PC-3 (cell line): ENCODE results near the gene SPATA33. TPM values are rescaled to one million over a fixed set of nuclear protein-coding genes. Genes with fewer than 3 reads are reported as not detected.

Experiments used
- ATAC-seq: fragments of 200-7000 bp; cut with Tn5 transposase; 2 replicates; pipeline ENCODE4 v1.9.1; 2020; ENCODE audit warnings: mild to moderate bottlenecking, moderate library complexity
- BruUV-seq: library from RNA; stranded (reverse); fragments of 400-500 nt; replicated peaks from 2 replicates; lab custom pipeline; 2021; lab: Mats Ljungman, UMichigan
- CTCF ChIA-PET: fragments of 300-600 bp; sonication (Branson Sonifier 250); formaldehyde crosslinking; loops from one replicate; lab custom pipeline; 2022; ENCODE audit warnings: antibody characterized with exemption; lab: Charles Lee
- POLR2A ChIA-PET: fragments of 300-600 bp; sonication (Branson Sonifier 250); formaldehyde crosslinking; loops from one replicate; lab custom pipeline; 2022; ENCODE audit warnings: antibody characterized with exemption; ENCODE audit not compliant: unreplicated experiment; lab: Charles Lee
- DNase-seq: peaks from one replicate; pipeline ENCODE4 v3.0.0-alpha.2; 2015
- H2AFZ ChIP-seq: fragments of 300-600 bp; sonication (generic); 2 replicates; pipeline ENCODE4 v1.6.0; 2016; ENCODE audit warnings: antibody characterized with exemption, low read length
- H3F3A ChIP-seq: fragments of 300-600 bp; sonication (generic); one replicate; pipeline ENCODE4 v1.6.0; 2017; ENCODE audit warnings: antibody characterized with exemption, low read length, control low read depth, mild to moderate bottlenecking; ENCODE audit not compliant: unreplicated experiment
- H3K27ac ChIP-seq: fragments of 300-600 bp; sonication (generic); 2 replicates; pipeline ENCODE4 v1.5.1; 2016; ENCODE audit warnings: mild to moderate bottlenecking, low read length
- H3K27me3 ChIP-seq: fragments of 300-600 bp; sonication (generic); 2 replicates; pipeline ENCODE4 v1.6.1; 2016; ENCODE audit warnings: low read length, mixed read lengths
- H3K36me3 ChIP-seq: fragments of 300-600 bp; sonication (generic); 2 replicates; pipeline ENCODE4 v1.6.1; 2016; ENCODE audit warnings: low read depth, mixed run types, low read length, mixed read lengths
- H3K4me1 ChIP-seq: fragments of 300-600 bp; sonication (generic); 2 replicates; pipeline ENCODE4 v1.5.1; 2016; ENCODE audit warnings: low read length; ENCODE audit not compliant: insufficient read depth
- H3K4me2 ChIP-seq: fragments of 300-600 bp; sonication (generic); 2 replicates; pipeline ENCODE4 v1.6.0; 2016; ENCODE audit warnings: low read length
- H3K4me3 ChIP-seq: fragments of 300-600 bp; sonication (generic); 2 replicates; pipeline ENCODE4 v1.5.1; 2016; ENCODE audit warnings: mild to moderate bottlenecking, low read length, mixed read lengths
- H3K79me2 ChIP-seq: fragments of 300-600 bp; sonication (generic); 2 replicates; pipeline ENCODE4 v1.6.1; 2017; ENCODE audit warnings: low read length, mixed read lengths
- H3K9ac ChIP-seq: fragments of 300-600 bp; sonication (generic); 2 replicates; pipeline ENCODE4 v1.6.0; 2016; ENCODE audit warnings: mild to moderate bottlenecking, low read length
- H3K9me2 ChIP-seq: fragments of 300-600 bp; sonication (generic); replicated peaks from 2 replicates; pipeline ENCODE4 v1.6.1; 2016; ENCODE audit warnings: mixed run types, low read length, mixed read lengths
- H3K9me3 ChIP-seq: fragments of 300-600 bp; sonication (generic); 2 replicates; pipeline ENCODE4 v1.6.1; 2016; ENCODE audit warnings: low read length, mixed read lengths
- H4K20me1 ChIP-seq: fragments of 300-600 bp; sonication (generic); 2 replicates; pipeline ENCODE4 v1.6.1; 2016; ENCODE audit warnings: low read length, mixed read lengths
- EZH2 ChIP-seq: fragments of 300-600 bp; sonication (generic); IDR thresholded peaks from one replicate; pipeline ENCODE4 v1.6.1; 2017; ENCODE audit warnings: antibody characterized with exemption, mild to moderate bottlenecking, low read length; ENCODE audit not compliant: unreplicated experiment
- EZH2phosphoT487 ChIP-seq: fragments of 300-600 bp; sonication (generic); IDR thresholded peaks from 2 replicates; pipeline ENCODE4 v1.6.1; 2018; ENCODE audit warnings: mild to moderate bottlenecking, antibody characterized with exemption, low read length, borderline replicate concordance
- intact Hi-C: fragments of 100-400 bp; cut with micrococcal nuclease; formaldehyde crosslinking; loops from 2 replicates; pipeline ENCODE4 v1.9.0; 2023
- total RNA-seq: library from RNA; depleted of rRNA; stranded (reverse); fragments of >200 nt; gene quantifications from 2 replicates; pipeline ENCODE4 v1.2.3, GENCODE V29; 2014
- TF ChIP-seq, protein P1 (sequence below): fragments of 300-600 bp; sonication (generic); conservative IDR thresholded peaks from 2 replicates; pipeline ENCODE4 v1.5.1; 2017; ENCODE audit warnings: antibody characterized with exemption, low read depth, mild to moderate bottlenecking, low read length

SPATA33 gene
- total RNA-seq, 1 experiment from 2014 or later, result 7.9 TPM

GRCh38 chr16:89618109-89618998, 39.3 kb upstream of the SPATA33 start:
- H3K4me2 ChIP-seq, result no peak overlapping the region
- no TSS peak for BruUV-seq
- ChIA-PET POLR2A (no interaction called here), CTCF (no interaction called here)
- no peak overlapping the region for H3K27ac ChIP-seq
- ATAC-seq, result no peak
- H3K9me2 ChIP-seq, result no peaks in the 10 kb centered on the region
- no peaks in the 10 kb centered on the region for H3F3A ChIP-seq
- H3K79me2 ChIP-seq, result no peaks in the 10 kb centered on the region
- H3K4me1 ChIP-seq, result no peaks in the 10 kb centered on the region
- no peak overlapping the region for H2AFZ ChIP-seq
- H3K9me3 ChIP-seq, result no peaks in the 10 kb centered on the region
- no peak for DNase-seq
- intact Hi-C loops, result no loop called here
- no peaks in the 10 kb centered on the region for H3K27me3 ChIP-seq
- no peaks in the 10 kb centered on the region for H3K36me3 ChIP-seq
- H3K4me3 ChIP-seq, result no peak overlapping the region
- no peaks in the 10 kb centered on the region for H4K20me1 ChIP-seq
- TF ChIP-seq EZH2phosphoT487, result no peak
- no peak for TF ChIP-seq EZH2
- H3K9ac ChIP-seq, result no peak overlapping the region

- no peaks in the 10 kb centered on the region for H3K36me3 ChIP-seq
- no peaks in the 10 kb centered on the region for H3F3A ChIP-seq
- intact Hi-C loops, result no loop called here
- no peaks in the 10 kb centered on the region for H3K4me1 ChIP-seq
- no peaks in the 10 kb centered on the region for H3K9me3 ChIP-seq
- H3K9ac ChIP-seq, result no peak overlapping the region
- no peaks in the 10 kb centered on the region for H3K79me2 ChIP-seq
- ATAC-seq (no peak), DNase-seq (no peak)
- TF ChIP-seq, protein P1, sequence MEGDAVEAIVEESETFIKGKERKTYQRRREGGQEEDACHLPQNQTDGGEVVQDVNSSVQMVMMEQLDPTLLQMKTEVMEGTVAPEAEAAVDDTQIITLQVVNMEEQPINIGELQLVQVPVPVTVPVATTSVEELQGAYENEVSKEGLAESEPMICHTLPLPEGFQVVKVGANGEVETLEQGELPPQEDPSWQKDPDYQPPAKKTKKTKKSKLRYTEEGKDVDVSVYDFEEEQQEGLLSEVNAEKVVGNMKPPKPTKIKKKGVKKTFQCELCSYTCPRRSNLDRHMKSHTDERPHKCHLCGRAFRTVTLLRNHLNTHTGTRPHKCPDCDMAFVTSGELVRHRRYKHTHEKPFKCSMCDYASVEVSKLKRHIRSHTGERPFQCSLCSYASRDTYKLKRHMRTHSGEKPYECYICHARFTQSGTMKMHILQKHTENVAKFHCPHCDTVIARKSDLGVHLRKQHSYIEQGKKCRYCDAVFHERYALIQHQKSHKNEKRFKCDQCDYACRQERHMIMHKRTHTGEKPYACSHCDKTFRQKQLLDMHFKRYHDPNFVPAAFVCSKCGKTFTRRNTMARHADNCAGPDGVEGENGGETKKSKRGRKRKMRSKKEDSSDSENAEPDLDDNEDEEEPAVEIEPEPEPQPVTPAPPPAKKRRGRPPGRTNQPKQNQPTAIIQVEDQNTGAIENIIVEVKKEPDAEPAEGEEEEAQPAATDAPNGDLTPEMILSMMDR, result no peak
- no peak for TF ChIP-seq EZH2phosphoT487
- no peak for TF ChIP-seq EZH2
- no peaks in the 10 kb centered on the region for H3K9me2 ChIP-seq
- H3K27me3 ChIP-seq, result no peaks in the 10 kb centered on the region
- CTCF ChIA-PET, result no interaction called here
- no peak overlapping the region for H2AFZ ChIP-seq
- BruUV-seq, result no TSS peak
- H4K20me1 ChIP-seq, result no peaks in the 10 kb centered on the region
- no peak overlapping the region for H3K27ac ChIP-seq
- no peak overlapping the region for H3K4me3 ChIP-seq
- no peak overlapping the region for H3K4me2 ChIP-seq
- POLR2A ChIA-PET, result no interaction called here
These were observed 37.8 kb upstream of the SPATA33 start for GRCh38 chr16:89619840-89620239.

- no peak overlapping the region for H3K27ac ChIP-seq
These were observed 37.2 kb upstream of the SPATA33 start for GRCh38 chr16:89620406-89620841.

More at GRCh38 chr16:89620406-89620841, 37.2 kb upstream of the SPATA33 start:
- Histone ChIP-seq H2AFZ (no peak overlapping the region), H3K9ac (no peak overlapping the region), H4K20me1 (no peaks in the 10 kb centered on the region), H3K9me2 (no peaks in the 10 kb centered on the region), H3K9me3 (no peaks in the 10 kb centered on the region), H3F3A (no peaks in the 10 kb centered on the region), H3K36me3 (no peaks in the 10 kb centered on the region), H3K4me2 (no peak overlapping the region), H3K4me1 (no peaks in the 10 kb centered on the region), H3K79me2 (no peaks in the 10 kb centered on the region), H3K27me3 (no peaks in the 10 kb centered on the region), H3K4me3 (no peak overlapping the region)
- TF ChIP-seq, protein P1, result no peak
- TF ChIP-seq EZH2phosphoT487 (no peak), EZH2 (no peak)
- DNase-seq (no peak), ATAC-seq (no peak)
- ChIA-PET POLR2A (no interaction called here), CTCF (no interaction called here)
- intact Hi-C loops, result no loop called here
- BruUV-seq, result no TSS peak
